ENCODE data around the gene KRT6B.

KRT6B gene

DNA sequence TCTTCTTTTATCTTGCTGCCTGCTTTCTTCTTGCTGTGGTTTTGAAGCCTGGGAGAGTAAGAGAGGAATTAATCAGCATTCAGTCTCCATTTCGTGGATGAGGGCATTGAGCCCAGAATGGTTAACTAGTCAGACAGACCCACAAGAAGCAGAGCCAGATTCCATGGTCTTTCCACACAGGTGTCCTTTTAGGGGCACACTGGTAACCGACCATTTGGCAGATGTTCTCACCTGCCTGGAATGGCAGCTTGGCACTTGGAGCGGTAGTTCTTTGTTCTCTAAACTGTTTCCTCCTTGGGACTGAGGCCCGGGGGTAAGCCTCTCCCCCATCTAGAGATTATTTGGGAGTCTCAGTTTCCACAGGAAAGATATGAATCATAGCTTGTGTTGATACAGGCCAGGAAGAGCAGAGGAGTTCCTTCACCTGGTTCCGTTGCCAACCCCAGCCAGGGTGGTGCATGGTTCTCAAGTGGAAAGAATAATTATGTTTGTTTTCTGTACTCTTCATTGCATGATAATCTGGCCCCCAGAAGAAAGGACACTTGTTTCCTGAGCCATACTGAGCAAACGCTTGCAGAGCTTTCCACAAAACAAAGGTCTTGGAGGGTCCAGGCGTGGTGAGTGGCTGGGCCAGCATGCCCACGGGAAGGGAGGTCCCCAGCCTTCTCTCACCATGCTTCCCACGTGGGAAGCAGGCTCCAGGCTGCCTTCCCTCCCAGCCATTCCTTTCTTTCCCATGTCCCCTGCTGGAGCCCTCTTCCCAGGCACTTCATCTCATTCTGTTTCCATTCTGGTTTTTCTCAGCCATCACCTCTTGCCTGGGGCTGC, 15.7 kb downstream of the KRT6B start:
- no peak overlapping the region for H3K4me3 ChIP-seq (ENCODE audit: low read depth, low read length)
- TF ChIP-seq, protein P1, sequence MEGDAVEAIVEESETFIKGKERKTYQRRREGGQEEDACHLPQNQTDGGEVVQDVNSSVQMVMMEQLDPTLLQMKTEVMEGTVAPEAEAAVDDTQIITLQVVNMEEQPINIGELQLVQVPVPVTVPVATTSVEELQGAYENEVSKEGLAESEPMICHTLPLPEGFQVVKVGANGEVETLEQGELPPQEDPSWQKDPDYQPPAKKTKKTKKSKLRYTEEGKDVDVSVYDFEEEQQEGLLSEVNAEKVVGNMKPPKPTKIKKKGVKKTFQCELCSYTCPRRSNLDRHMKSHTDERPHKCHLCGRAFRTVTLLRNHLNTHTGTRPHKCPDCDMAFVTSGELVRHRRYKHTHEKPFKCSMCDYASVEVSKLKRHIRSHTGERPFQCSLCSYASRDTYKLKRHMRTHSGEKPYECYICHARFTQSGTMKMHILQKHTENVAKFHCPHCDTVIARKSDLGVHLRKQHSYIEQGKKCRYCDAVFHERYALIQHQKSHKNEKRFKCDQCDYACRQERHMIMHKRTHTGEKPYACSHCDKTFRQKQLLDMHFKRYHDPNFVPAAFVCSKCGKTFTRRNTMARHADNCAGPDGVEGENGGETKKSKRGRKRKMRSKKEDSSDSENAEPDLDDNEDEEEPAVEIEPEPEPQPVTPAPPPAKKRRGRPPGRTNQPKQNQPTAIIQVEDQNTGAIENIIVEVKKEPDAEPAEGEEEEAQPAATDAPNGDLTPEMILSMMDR (IDR thresholded peaks at IDR 0.05; ENCODE audit: borderline replicate concordance, insufficient read depth, low read depth, low read length) = no peak

DNA sequence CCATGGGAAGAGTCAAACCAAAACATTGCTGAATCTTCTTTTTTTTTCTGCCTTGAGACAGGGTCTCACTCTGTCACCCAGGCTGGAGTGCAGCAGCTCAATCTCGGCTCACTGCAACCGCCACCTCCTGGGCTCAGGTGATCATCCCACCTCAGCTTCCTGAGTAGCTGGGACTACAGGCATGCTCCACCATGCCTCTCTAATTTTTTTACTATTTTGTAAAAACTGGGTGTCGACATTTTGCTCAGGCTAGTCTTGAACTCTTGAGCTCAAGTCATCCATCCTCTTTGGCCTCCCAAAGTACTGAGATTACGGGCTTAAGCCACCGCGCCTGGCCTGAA, 16.3 kb downstream of the KRT6B start:
- no peak overlapping the region for H3K4me3 ChIP-seq (ENCODE audit: low read depth, low read length)
- TF ChIP-seq, protein P1 (IDR thresholded peaks at IDR 0.05; ENCODE audit: borderline replicate concordance, insufficient read depth, low read depth, low read length) = no peak

DNA sequence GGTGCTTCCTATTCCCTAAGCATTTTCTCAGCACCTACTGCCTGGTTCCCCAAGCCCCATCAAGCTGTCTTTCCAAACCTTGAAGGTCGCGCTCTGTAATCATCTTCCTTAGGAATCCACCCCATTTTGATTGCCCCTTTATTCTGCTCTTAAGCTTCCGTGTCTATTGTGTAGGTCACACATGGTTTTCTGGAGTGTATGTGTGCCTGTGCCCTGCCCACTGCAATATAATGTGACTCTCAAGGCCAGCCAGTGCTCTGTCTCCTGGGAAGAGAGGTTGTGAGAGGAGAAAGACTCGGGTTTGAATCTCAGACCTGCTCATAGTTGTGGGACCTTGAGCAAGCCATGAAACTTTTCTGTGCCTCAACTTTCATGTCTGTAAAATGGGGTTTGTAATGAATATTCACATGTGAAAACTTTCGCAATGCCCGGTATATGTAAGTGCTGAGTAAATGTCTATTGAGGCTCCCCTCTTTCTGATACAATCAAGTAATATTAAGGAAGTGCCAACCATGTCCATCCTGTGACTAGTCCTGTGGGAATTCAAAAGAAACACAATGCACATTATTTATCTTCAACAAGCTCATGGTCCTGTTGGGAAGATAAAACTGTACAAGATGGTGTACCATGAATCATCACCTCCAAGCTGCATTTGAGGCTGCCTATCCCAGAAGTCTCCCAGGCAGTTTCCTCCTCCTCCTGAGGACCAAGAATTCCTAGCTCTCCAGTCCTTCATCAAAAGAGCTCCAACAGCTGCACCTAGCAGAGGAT, 17.0 kb downstream of the KRT6B start:
- no peak overlapping the region for H3K4me3 ChIP-seq (ENCODE audit: low read depth, low read length)
- TF ChIP-seq, protein P1 (IDR thresholded peaks at IDR 0.05; ENCODE audit: borderline replicate concordance, insufficient read depth, low read depth, low read length) = no peak

DNA sequence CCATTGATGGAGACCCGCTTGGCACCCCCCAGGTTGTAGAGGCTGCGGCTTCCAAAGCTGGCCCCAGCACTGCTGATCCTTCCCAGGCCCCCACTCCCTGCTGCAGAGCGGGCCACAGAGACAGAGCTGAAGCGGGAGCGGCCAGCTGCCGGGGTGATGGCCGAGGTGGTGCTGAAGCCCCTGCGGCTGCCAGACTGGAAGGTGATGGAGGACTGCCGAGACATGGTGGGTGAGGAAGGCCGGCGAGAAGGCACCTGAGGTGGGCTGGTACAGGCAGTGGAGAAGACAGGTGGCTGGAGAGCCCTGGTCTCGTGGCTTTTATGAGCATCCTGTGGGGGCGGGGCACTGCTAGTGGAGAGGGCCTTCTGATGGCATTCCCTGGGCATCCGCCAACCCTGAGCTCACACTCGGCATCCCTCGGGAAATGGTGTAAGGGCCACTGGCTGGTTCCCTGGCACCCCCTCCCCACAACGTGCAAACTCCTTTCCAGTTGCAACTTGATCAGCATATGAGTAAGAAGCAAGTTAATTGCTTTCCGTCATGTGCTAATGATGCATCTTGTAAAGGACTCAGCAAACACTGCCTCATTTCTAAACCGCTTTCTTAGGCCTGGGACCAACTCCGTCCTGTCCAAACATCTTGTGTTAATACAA, 17.7 kb downstream of the KRT6B start, which contains the start of gene KRT75:
Gene KRT75 (minus strand): TSS at position 291 of the 653 bp plus-strand sequence. CDS start 67 bp downstream, at position 224.
- H3K4me3 ChIP-seq (ENCODE audit: low read depth, low read length) = no peak within 1 kb of the TSS
- TF ChIP-seq, protein P1 (IDR thresholded peaks at IDR 0.05; ENCODE audit: borderline replicate concordance, insufficient read depth, low read depth, low read length) = no peak

DNA sequence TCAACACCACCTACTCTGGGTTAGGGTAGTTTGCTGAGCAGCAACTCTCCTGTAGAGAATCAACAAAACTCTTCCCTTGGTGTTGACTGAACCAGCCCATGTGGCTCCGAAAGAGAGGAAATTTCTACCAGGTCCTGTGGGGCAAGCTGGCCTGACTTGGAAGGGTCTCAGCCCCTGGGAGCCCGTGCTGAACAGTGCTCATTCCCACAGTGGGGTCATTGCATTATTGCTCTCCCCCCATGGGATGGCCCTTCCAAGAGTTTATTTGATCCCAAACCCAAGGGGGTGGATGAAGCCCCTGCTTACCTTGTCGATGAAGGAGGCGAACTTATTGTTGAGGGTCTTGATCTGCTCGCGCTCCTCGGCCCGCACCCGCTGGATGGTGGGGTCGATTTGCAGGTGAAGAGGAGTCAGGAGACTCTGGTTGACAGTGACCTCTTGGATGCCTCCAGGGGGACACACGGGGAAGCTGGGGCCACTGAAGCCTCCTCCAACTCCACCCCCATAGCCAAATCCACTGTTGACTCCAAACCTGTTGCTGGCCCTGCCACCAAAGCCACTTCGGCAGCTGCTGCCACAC, 18.4 kb downstream of the KRT6B start:
- TF ChIP-seq, protein P1 (IDR thresholded peaks at IDR 0.05; ENCODE audit: borderline replicate concordance, insufficient read depth, low read depth, low read length) = no peak
- no peak overlapping the region for H3K4me3 ChIP-seq (ENCODE audit: low read depth, low read length)

DNA sequence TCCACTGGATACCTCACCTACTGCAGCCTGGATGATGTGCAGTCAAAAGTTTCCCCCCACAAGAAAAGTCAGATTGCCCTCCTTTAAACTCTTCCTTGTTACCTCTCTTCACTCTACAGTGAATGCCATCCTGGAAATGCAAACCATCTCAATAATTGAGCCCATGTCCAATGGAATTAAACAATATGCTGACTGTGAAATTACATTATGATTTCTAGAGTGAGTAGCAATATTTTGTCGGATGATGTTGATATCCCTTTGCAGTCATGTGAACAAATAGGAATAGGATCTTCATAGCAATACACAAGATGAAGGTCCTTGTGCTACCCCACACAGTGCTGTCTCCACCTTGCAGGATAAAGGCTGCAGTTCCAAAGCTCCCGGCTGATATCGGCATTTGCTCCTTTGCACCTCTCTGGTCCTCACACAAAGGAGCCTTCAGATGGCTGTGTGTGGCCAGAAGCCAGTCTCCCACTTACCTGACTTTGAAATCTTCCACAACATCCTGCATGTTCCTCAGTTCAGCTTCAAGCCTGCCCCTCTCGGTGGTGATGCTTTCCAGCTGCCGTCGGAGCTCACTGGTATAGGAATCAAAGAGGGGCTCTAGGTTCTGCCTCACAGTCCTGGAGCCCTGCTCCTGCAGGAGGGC, 19.3 kb downstream of the KRT6B start:
- no peak overlapping the region for H3K4me3 ChIP-seq (ENCODE audit: low read depth, low read length)
- TF ChIP-seq, protein P1 (IDR thresholded peaks at IDR 0.05; ENCODE audit: borderline replicate concordance, insufficient read depth, low read depth, low read length) = no peak
